ENCODE data around the gene LST1. TPM values are rescaled to one million over a fixed set of nuclear protein-coding genes. Genes with fewer than 3 reads are reported as not detected.
"Not testable (repeated sequence)": the region's sequence is repeated elsewhere in the genome, so short reads cannot be mapped to it uniquely, and the experiment has no call there.

Gene LST1
- total RNA-seq, 1 donor, result 200 TPM

- no peaks in the 10 kb centered on the region for H3K9me3 ChIP-seq (ENCODE audit: low read depth, low read length)
- no peaks in the 10 kb centered on the region for H3K27me3 ChIP-seq (ENCODE audit: insufficient read depth, low read length)
- H3K4me1 ChIP-seq (ENCODE audit: insufficient read depth, low read length), result peaks cover 84% of the 10 kb centered on the region
- H3K4me3 ChIP-seq (ENCODE audit: low read length), result no peak overlapping the region
Observed at GRCh38 chr6:31585491-31585890, 586 bp upstream of the LST1 start.

- Histone ChIP-seq H3K4me1 (ENCODE audit: insufficient read depth, low read length) (peaks cover 86% of the 10 kb centered on the region), H3K27me3 (ENCODE audit: insufficient read depth, low read length) (no peaks in the 10 kb centered on the region), H3K4me3 (ENCODE audit: low read length) (peak overlapping the region; percentile 64), H3K9me3 (ENCODE audit: low read depth, low read length) (no peaks in the 10 kb centered on the region)
Observed at GRCh38 chr6:31586599-31587281, 663 bp downstream of the LST1 start.

- H3K4me1 ChIP-seq (ENCODE audit: insufficient read depth, low read length), result peaks cover 86% of the 10 kb centered on the region
- H3K9me3 ChIP-seq (ENCODE audit: low read depth, low read length), result no peaks in the 10 kb centered on the region
- H3K4me3 ChIP-seq (ENCODE audit: low read length), result peak overlapping the region; percentile 64
- H3K27me3 ChIP-seq (ENCODE audit: insufficient read depth, low read length), result no peaks in the 10 kb centered on the region
Observed at GRCh38 chr6:31587791-31588777, 2.0 kb downstream of the LST1 start.

- Histone ChIP-seq H3K4me1 (ENCODE audit: insufficient read depth, low read length) (peaks cover 86% of the 10 kb centered on the region), H3K4me3 (ENCODE audit: low read length) (peak overlapping the region; percentile 64)
Observed at GRCh38 chr6:31588871-31589650, 3.0 kb downstream of the LST1 start.

DNA sequence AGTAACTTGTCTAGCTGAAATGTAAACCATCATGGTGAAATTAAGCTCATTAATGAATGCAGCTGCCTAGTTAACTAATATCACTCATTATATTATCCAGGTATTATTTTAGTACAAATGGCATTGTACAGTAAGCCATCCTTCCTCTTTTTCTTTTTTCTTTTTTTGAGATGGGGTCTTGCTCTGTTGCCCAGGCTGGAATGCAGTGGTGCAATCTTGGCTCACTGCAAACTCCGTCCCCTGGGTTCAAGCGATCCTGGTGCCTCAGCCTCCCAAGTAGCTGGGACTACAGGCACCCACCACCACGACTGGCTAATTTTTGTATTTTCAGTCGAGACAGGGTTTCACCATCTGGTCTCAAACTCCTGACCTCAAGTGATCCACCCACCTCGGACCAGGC is 4.6 kb downstream of the LST1 start:
- peaks cover 83% of the 10 kb centered on the region for H3K4me1 ChIP-seq (ENCODE audit: insufficient read depth, low read length)
- H3K4me3 ChIP-seq (ENCODE audit: low read length); H3K9me3 ChIP-seq (ENCODE audit: low read depth, low read length); H3K27me3 ChIP-seq (ENCODE audit: insufficient read depth, low read length): not testable (repeated sequence)

More at GRCh38 chr6:31588871-31589650, 3.0 kb downstream of the LST1 start:
- Histone ChIP-seq H3K9me3 (ENCODE audit: low read depth, low read length) (no peaks in the 10 kb centered on the region), H3K27me3 (ENCODE audit: insufficient read depth, low read length) (no peaks in the 10 kb centered on the region)

- Histone ChIP-seq H3K9me3 (ENCODE audit: low read depth, low read length) (no peaks in the 10 kb centered on the region), H3K27me3 (ENCODE audit: insufficient read depth, low read length) (no peaks in the 10 kb centered on the region), H3K4me3 (ENCODE audit: low read length) (peak overlapping the region; percentile 1), H3K4me1 (ENCODE audit: insufficient read depth, low read length) (peaks cover 83% of the 10 kb centered on the region)
Observed at GRCh38 chr6:31592396-31592771, 6.3 kb downstream of the LST1 start.

GRCh38 chr6:31597006-31597405 is 10.9 kb downstream of the LST1 start:
- H3K27me3 ChIP-seq (ENCODE audit: insufficient read depth, low read length), result no peaks in the 10 kb centered on the region
- peaks cover 60% of the 10 kb centered on the region for H3K4me1 ChIP-seq (ENCODE audit: insufficient read depth, low read length)
- H3K4me3 ChIP-seq (ENCODE audit: low read length), result no peak overlapping the region
- H3K9me3 ChIP-seq (ENCODE audit: low read depth, low read length), result no peaks in the 10 kb centered on the region

- Histone ChIP-seq H3K27me3 (ENCODE audit: insufficient read depth, low read length) (no peaks in the 10 kb centered on the region), H3K4me1 (ENCODE audit: insufficient read depth, low read length) (peaks cover 5% of the 10 kb centered on the region), H3K4me3 (ENCODE audit: low read length) (no peak overlapping the region)
Observed at GRCh38 chr6:31607317-31607716, 21.2 kb downstream of the LST1 start.

GRCh38 chr6:31609519-31610406 is 23.7 kb downstream of the LST1 start:
- H3K9me3 ChIP-seq (ENCODE audit: low read depth, low read length), result no peaks in the 10 kb centered on the region
- H3K4me1 ChIP-seq (ENCODE audit: insufficient read depth, low read length), result peaks cover 21% of the 10 kb centered on the region
- no peaks in the 10 kb centered on the region for H3K27me3 ChIP-seq (ENCODE audit: insufficient read depth, low read length)
- no peak overlapping the region for H3K4me3 ChIP-seq (ENCODE audit: low read length)

More at GRCh38 chr6:31607317-31607716, 21.2 kb downstream of the LST1 start:
- no peaks in the 10 kb centered on the region for H3K9me3 ChIP-seq (ENCODE audit: low read depth, low read length)

GRCh38 chr6:31610968-31611367 is 24.9 kb downstream of the LST1 start:
- H3K4me1 ChIP-seq (ENCODE audit: insufficient read depth, low read length), result peaks cover 33% of the 10 kb centered on the region
- H3K9me3 ChIP-seq (ENCODE audit: low read depth, low read length), result no peaks in the 10 kb centered on the region
- H3K4me3 ChIP-seq (ENCODE audit: low read length), result no peak overlapping the region
- no peaks in the 10 kb centered on the region for H3K27me3 ChIP-seq (ENCODE audit: insufficient read depth, low read length)

DNA sequence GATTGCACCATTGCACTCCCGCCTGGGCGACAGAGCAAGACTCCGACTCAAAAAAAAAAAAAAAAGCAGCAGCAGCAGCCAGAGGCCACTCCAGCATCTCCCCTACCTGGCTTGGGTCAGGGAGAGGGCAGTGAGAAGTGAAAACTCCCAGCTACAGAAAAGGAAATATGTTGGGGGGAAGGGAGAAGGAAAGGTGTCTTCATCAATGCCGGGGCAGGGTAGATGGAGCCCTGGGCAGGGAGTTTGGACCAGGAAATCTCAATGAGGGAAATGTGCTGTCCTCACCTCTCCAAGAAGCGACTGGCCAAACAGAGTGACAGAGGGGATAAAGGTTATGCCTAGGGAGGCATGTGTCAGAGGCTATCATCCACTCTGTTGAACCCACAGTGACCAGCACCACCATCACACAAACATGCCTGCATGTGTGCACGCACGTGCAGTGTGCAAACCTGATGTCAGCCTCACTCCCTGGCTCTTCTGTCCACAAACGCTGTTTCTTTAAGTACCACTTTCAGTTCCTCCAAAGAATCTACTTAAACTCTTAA is 28.1 kb downstream of the LST1 start:
- Histone ChIP-seq H3K27me3 (ENCODE audit: insufficient read depth, low read length) (no peaks in the 10 kb centered on the region), H3K4me1 (ENCODE audit: insufficient read depth, low read length) (peaks cover 55% of the 10 kb centered on the region), H3K9me3 (ENCODE audit: low read depth, low read length) (no peaks in the 10 kb centered on the region), H3K4me3 (ENCODE audit: low read length) (no peak overlapping the region)

DNA sequence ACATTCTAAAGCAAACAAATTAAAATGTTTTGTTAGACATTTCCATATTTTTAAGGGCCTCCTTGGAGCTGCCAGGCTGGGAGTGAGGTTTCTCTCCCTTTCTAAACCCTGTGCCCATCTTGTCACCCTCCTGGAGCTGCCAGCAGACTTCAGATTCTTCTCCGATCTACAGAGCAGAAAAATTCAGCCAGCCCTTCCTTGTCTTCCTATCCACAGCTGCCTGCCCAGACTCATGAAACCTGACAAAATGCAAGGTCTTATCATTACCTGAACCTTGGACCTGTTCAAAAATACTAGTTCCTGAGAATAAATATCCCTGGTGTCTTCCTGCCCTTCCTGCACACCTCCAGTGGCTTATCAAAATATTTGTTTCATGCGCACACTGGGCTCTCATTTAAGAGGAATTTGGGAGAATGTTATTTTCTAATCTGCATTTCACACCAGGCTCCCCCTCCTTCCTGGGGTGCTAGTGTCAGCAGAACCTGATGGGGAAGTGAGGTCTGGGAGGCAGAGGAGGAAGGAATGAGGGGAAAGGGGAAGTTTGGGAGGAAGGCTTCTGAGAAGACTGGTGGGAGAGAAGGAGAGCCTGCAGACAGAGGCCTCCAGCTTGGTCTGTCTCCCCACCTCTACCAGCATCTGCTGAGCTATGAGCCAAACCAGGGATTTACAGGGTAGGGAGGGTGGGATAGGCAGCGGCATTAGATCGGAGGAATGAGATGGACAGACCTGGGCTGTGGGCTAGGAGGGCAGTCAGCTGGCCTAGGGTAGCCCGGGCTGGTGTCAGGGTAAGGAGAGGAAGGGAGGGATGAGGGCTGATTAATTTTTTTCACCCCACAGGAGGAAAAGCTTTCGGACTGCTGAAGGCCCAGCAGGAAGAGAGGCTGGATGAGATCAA is 28.9 kb downstream of the LST1 start, which contains the start of gene AIF1:
Gene AIF1 (plus strand): TSS at position 551 of the 895 bp plus-strand sequence. CDS start 96 bp downstream, at position 647.
- H3K9me3 ChIP-seq (ENCODE audit: low read depth, low read length), result no peaks in the 10 kb centered on the region
- peak within 1 kb of the TSS; percentile 60 for H3K4me3 ChIP-seq (ENCODE audit: low read length)
- H3K27me3 ChIP-seq (ENCODE audit: insufficient read depth, low read length), result no peaks in the 10 kb centered on the region
- H3K4me1 ChIP-seq (ENCODE audit: insufficient read depth, low read length), result peaks cover 61% of the 10 kb centered on the region

GRCh38 chr6:31615748-31616147 is 29.7 kb downstream of the LST1 start:
- no peaks in the 10 kb centered on the region for H3K27me3 ChIP-seq (ENCODE audit: insufficient read depth, low read length)
- H3K9me3 ChIP-seq (ENCODE audit: low read depth, low read length), result no peaks in the 10 kb centered on the region
- H3K4me1 ChIP-seq (ENCODE audit: insufficient read depth, low read length), result peaks cover 60% of the 10 kb centered on the region
- H3K4me3 ChIP-seq (ENCODE audit: low read length), result peak overlapping the region; percentile 60
